Posterior vena cava (tissue), 2 donors: ENCODE results near the gene MICAL1. TPM values are rescaled to one million over a fixed set of nuclear protein-coding genes. Genes with fewer than 3 reads are reported as not detected.
A peak's percentile ranks its signal among the peaks of the same experiment; 100 is the strongest.

Source experiments
- DNase-seq: peaks from one replicate; pipeline ENCODE4 v3.0.0-alpha.2; 2020; ENCODE audit warnings: low spot score
- intact Hi-C, 2 donors: fragments of 100-400 bp; cut with DNase I; formaldehyde crosslinking; loops; one replicate each; pipeline versions ENCODE4 v1.14.1 to v1.14.2; 2022 to 2023
- total RNA-seq, 2 donors: library from RNA; stranded (reverse); fragmentation: NEBNext Ultra II Directional; extraction: Animal tissue kit (Norgen Biotek cat#: 25700); gene quantifications; one replicate each; pipeline ENCODE4 v1.2.1, GENCODE V29; 2021
- donor health status: DM: yes; HTN: yes; CAD: no.
- donor health status: DM: yes; HTN: yes; CAD: no.

The MICAL1 gene
- total RNA-seq, 2 donors from 2014 or later, result 53.0 to 53.2 TPM

- DNase-seq, result no peak
- intact Hi-C loops, result no loop called here
These were observed 3.4 kb upstream of the MICAL1 start for GRCh38 chr6:109458774-109459531.

GRCh38 chr6:109457562-109457996 lies 2.0 kb upstream of the MICAL1 start:
- no peak for DNase-seq
- intact Hi-C loops, result no loop called here

- peak; percentile 92 for DNase-seq
These were observed 1.4 kb upstream of the MICAL1 start for GRCh38 chr6:109456710-109457561.

DNA sequence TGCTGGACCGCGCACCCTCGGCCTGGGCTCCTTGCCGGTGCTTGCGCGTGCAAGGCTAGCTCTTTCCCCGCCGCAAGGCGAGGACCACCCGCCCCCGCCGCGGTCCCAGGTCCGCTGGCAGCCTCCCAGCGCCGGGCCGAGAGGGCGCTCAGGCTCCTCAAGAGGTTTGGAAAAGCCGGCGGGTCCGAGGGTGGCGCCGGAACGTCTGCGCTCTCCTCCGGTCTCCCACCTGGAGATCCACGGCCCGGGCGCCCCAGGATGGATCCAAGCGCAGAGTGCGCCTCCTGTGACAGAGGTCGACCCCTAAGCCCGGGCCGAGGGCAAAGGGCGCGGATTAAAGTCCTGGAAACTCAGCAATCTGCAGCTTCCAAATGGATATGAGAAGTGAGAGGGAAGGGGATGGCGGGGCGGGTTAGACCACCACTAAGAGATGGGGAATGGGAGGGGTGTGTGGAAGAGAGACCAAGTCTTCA lies 575 bp upstream of the MICAL1 start:
- no peak for DNase-seq
- intact Hi-C loops, result no loop called here

More at GRCh38 chr6:109456710-109457561, 1.4 kb upstream of the MICAL1 start:
- intact Hi-C loops, result no loop called here

DNA sequence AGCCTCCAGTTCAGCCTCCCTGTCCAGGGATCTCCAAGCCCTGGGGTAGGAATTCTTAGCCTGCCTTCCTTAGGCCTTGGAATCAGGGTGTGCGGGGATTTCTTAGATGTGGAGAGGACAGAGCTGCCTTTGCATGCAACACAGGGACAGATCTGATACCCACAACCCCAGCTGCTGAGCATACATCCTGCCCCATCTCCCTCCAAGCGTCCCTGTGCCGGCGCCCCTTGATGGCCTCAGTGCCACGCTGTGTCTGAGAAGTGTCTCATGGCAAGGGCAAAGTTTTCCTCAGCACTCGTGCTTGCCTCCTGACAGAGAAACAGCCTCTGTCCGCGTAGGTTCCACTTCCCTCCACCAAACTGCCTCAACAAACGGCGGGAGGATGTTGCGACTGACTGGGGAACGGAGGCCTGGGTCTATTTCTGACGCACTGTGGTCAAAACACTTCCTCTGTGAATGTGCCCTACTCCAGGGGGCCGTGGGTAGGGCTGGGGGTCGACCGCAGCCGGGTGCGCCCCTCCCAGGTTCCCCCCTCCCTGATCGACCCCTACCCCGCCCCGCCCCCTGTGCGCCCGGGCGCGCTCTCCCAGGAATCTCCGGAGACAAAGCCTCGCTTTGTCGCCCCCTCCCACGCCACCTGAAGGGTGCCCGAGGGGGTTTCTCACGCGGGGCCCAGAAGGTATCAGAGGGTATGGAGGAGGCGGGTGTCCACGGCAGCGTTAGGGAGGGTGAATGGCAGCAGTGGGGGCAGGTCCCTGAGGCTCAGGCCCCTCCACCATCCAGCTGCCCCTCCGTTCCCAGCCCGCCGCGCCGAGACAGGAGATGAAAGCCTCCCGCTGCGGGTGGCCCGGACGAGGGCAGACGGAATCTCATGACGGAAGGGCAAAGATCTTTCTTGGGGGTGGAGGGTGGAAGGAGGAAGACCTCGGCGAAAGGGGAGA lies 806 bp downstream of the MICAL1 start:
- DNase-seq, result no peak
- intact Hi-C loops, result no loop called here

GRCh38 chr6:109453594-109454495 lies 1.7 kb downstream of the MICAL1 start:
- no peak for DNase-seq
- intact Hi-C loops, result no loop called here

DNA sequence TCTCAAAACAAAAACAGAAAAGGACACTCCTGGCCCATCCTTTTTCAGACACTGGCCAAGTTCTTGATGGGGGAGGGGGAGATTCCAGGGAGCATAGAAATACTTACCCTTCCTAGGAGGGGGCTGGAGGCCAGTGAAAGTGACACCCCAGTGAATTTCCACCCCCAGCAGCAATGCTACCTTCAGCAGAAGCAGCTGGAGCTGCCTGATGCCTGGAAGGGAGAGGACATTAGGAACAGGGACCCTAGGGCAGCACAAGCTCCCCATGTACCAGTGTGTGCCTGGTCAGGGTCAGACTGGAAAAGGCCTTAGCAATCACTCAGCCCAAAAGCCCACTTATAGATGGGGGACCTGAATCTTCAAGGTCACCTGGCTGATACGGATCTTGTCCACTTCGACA lies 2.4 kb downstream of the MICAL1 start:
- DNase-seq, result no peak
- intact Hi-C loops, result no loop called here

- intact Hi-C loops, result no loop called here
- no peak for DNase-seq
These were observed 3.4 kb downstream of the MICAL1 start for GRCh38 chr6:109452181-109452580.

GRCh38 chr6:109451376-109451775 lies 4.2 kb downstream of the MICAL1 start:
- DNase-seq, result no peak
- intact Hi-C loops, result no loop called here

DNA sequence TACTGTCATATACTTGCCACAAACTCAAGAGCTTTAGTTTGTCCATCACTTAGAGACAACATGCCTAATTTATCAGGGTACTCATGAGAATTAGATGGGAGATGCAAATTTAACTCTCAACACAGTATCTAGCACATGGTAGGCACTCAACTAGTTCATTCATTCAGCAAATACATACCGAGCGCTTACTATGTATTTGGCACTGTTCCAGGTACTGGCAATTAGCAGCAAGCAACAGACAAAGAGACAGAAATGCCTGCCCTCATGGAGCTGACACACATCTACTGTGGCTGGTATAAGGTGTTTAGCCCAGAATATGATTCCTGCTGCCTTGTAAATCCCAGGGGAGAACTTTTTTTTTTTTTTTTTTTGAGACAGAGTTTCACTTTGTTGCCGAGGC lies 4.8 kb downstream of the MICAL1 start:
- no peak for DNase-seq
- intact Hi-C loops, result no loop called here

GRCh38 chr6:109449795-109450673 lies 5.5 kb downstream of the MICAL1 start:
- no peak for DNase-seq
- intact Hi-C loops, result no loop called here

- intact Hi-C loops, result no loop called here
- DNase-seq, result no peak
These were observed 6.3 kb downstream of the MICAL1 start for GRCh38 chr6:109449064-109449794.

- intact Hi-C loops, result no loop called here
These were observed 7.0 kb downstream of the MICAL1 start for GRCh38 chr6:109448615-109449014.

DNA sequence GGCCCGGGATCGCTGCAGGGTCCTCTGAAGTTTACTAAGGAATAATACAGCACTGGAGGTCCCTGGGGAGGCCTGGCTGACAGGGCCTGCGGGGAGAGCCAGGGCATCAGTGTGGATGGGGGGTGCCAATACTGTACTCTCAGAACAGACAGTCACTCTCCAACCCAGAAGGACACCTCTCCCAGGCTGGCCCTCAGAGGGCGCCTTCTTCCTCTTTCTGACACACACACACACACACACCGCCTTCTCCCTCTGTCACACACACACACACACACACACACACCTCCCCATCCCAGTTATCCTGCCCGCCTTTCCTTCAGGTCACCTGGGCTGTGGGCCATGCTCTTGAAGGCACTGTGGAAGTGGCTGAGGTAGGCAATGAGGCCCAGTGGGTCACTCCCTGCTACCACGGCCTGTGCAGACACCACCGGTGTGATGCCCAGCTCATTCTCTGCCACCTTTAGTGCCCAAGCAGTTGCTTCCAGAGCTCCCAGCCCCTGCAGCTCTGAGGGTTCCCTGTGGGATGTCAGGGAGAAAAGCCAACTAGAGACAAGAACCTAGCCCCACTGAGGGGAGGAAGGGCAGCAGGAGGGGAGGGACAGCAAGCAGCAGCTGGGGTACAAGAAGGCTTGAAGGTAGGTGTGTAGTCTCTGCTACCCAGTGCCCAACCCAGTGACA lies 7.6 kb downstream of the MICAL1 start:
- DNase-seq, result no peak
- intact Hi-C loops, result no loop called here

More at GRCh38 chr6:109448615-109449014, 7.0 kb downstream of the MICAL1 start:
- no peak for DNase-seq

DNA sequence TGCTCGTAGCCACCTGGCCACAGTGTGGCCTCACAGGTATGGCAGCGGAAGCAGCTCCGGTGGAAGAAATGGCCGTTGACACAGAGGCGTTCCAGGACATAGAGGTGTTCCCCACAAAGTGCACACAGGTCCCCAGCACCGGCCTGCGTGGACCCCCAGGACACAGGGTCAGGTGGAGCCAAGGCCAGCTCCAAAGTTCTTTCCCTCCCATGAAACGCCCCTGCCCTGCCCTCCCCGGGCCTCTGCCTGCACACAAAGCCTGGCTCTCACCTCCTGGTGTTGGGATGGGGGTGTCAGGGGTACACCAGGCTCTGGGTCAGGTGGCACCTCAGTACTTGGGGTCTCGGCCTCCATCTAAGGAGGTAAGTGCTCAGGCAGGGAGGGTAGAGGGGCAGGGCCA lies 8.5 kb downstream of the MICAL1 start:
- intact Hi-C loops, result no loop called here
- DNase-seq, result no peak

- intact Hi-C loops, result no loop called here
These were observed 9.0 kb downstream of the MICAL1 start for GRCh38 chr6:109446541-109446940.

More at GRCh38 chr6:109446541-109446940, 9.0 kb downstream of the MICAL1 start:
- no peak for DNase-seq
